ENCODE data around the gene CADM4.

GRCh38 chr19:43610493-43610892 lies 29.2 kb downstream of the CADM4 start:
- TF ChIP-seq POLR2A (IDR thresholded peaks at IDR 0.05) (no peak), CTCF (IDR thresholded peaks at IDR 0.05) (no peak)

Measured in right lobe of liver (tissue), 4 donors.